HG03175 (cell line): ENCODE data around the gene P2RX5.
A peak's percentile ranks its signal among the peaks of the same experiment; 100 is the strongest.
"Not testable (repeated sequence)": the region's sequence is repeated elsewhere in the genome, so short reads cannot be mapped to it uniquely, and the experiment has no call there.

Source experiments
- ATAC-seq: cut with Tn5 transposase; IDR thresholded peaks from one replicate; pipeline ENCODE4 v1.9.1; 2021; ENCODE audit warnings: mild to moderate bottlenecking, moderate library complexity; ENCODE audit not compliant: unreplicated experiment

Gene P2RX5

GRCh38 chr17:3715296-3715695 is 19.3 kb upstream of the P2RX5 start:
- no peak for ATAC-seq

GRCh38 chr17:3712811-3713463 is 17.0 kb upstream of the P2RX5 start:
- no peak for ATAC-seq

GRCh38 chr17:3710951-3711383 is 15.0 kb upstream of the P2RX5 start:
- ATAC-seq: peak; percentile 96

GRCh38 chr17:3708366-3708765 is 12.4 kb upstream of the P2RX5 start:
- ATAC-seq: no peak

GRCh38 chr17:3705718-3705984 is 9.7 kb upstream of the P2RX5 start:
- not testable (repeated sequence) for ATAC-seq

GRCh38 chr17:3704931-3705717 is 9.2 kb upstream of the P2RX5 start:
- ATAC-seq: no peak

- not testable (repeated sequence) for ATAC-seq
Measured at GRCh38 chr17:3702041-3702539, 6.1 kb upstream of the P2RX5 start.

GRCh38 chr17:3699951-3700350 is 4.0 kb upstream of the P2RX5 start:
- no peak for ATAC-seq

- ATAC-seq: no peak
Measured at GRCh38 chr17:3698139-3698538, 2.2 kb upstream of the P2RX5 start.

- no peak for ATAC-seq
Measured at GRCh38 chr17:3697103-3697476, 1.1 kb upstream of the P2RX5 start.

- no peak for ATAC-seq
Measured at GRCh38 chr17:3695129-3695722, 729 bp downstream of the P2RX5 start.

- peak; percentile 50 for ATAC-seq
Measured at GRCh38 chr17:3693829-3694231, 2.1 kb downstream of the P2RX5 start.

GRCh38 chr17:3693141-3693540 is 2.8 kb downstream of the P2RX5 start:
- no peak for ATAC-seq

GRCh38 chr17:3692346-3692745 is 3.6 kb downstream of the P2RX5 start:
- ATAC-seq: no peak

GRCh38 chr17:3691617-3692067 is 4.3 kb downstream of the P2RX5 start:
- no peak for ATAC-seq

- no peak for ATAC-seq
Measured at GRCh38 chr17:3690094-3690715, 5.8 kb downstream of the P2RX5 start.

- no peak for ATAC-seq
Measured at GRCh38 chr17:3689262-3690093, 6.5 kb downstream of the P2RX5 start.

- ATAC-seq: no peak
Measured at GRCh38 chr17:3688852-3689261, 7.1 kb downstream of the P2RX5 start.

GRCh38 chr17:3688027-3688553 is 7.9 kb downstream of the P2RX5 start:
- no peak for ATAC-seq

- ATAC-seq: no peak
Measured at GRCh38 chr17:3685174-3685573, 10.8 kb downstream of the P2RX5 start.
